ENCODE measurements around the gene GAL3ST2.
A peak's percentile ranks its signal among the peaks of the same experiment; 100 is the strongest.
"Not testable (repeated sequence)": the region's sequence is repeated elsewhere in the genome, so short reads cannot be mapped to it uniquely, and the experiment has no call there.

Gene GAL3ST2

DNA sequence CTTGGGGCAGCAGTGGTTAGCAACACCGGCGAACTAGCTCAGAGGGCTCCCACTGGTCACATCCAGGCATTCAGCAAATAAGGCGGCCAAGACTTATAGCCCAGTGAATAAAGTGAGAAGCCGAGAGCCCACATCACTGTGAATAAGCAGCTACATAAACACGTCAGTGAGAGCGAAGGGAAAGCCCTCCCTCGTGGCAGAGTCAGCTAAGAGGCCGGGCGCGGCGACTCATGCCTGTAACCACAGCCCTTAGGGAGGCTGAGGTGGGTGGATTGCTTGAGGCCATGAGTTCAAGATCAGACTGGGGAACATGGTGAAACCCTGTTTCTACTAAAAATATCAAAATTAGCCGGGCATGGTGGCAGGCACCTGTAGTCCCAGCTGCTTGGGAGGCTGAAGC is 37.0 kb upstream of the GAL3ST2 start:
- Histone ChIP-seq H3K36me3 (ENCODE audit: low read depth) (peaks cover 7% of the 10 kb centered on the region), H3K27ac (ENCODE audit: poor library complexity, severe bottlenecking) (no peak overlapping the region), H3K4me1 (ENCODE audit: insufficient read depth, poor library complexity, severe bottlenecking) (peaks cover 12% of the 10 kb centered on the region), H3K4me3 (ENCODE audit: severe bottlenecking) (no peak overlapping the region), H3K9me3 (ENCODE audit: severe bottlenecking) (no peaks in the 10 kb centered on the region), H3K27me3 (ENCODE audit: insufficient read depth, poor library complexity, severe bottlenecking) (no peaks in the 10 kb centered on the region)
- TF ChIP-seq, protein P1, sequence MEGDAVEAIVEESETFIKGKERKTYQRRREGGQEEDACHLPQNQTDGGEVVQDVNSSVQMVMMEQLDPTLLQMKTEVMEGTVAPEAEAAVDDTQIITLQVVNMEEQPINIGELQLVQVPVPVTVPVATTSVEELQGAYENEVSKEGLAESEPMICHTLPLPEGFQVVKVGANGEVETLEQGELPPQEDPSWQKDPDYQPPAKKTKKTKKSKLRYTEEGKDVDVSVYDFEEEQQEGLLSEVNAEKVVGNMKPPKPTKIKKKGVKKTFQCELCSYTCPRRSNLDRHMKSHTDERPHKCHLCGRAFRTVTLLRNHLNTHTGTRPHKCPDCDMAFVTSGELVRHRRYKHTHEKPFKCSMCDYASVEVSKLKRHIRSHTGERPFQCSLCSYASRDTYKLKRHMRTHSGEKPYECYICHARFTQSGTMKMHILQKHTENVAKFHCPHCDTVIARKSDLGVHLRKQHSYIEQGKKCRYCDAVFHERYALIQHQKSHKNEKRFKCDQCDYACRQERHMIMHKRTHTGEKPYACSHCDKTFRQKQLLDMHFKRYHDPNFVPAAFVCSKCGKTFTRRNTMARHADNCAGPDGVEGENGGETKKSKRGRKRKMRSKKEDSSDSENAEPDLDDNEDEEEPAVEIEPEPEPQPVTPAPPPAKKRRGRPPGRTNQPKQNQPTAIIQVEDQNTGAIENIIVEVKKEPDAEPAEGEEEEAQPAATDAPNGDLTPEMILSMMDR (IDR thresholded peaks at IDR 0.05; ENCODE audit: poor library complexity, severe bottlenecking): no peak
- ATAC-seq (ENCODE audit: low read depth) (no peak), DNase-seq (ENCODE audit: low spot score) (no peak)

DNA sequence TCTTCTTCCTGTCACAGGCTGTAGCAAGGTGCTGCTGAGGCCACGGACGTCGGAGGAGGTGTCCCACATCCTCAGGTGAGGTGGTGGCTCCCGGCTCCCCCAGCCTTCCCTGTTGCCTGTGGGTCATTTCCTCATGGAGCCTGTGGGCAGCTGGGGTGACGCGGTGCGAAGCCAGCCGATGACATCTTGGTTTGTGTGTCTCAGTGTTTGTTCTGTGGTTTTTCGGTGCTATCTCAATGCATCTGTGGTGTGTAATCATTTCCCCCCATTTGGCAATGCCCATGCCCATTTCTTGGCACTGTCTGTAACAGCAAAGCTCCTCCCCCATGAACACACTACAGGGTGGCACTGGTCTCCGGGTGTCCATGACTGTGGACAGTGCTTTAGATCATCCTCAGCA is 35.6 kb upstream of the GAL3ST2 start:
- Histone ChIP-seq H3K4me1 (ENCODE audit: insufficient read depth, poor library complexity, severe bottlenecking) (peaks cover 12% of the 10 kb centered on the region), H3K27ac (ENCODE audit: poor library complexity, severe bottlenecking) (no peak overlapping the region), H3K36me3 (ENCODE audit: low read depth) (peaks cover 15% of the 10 kb centered on the region), H3K4me3 (ENCODE audit: severe bottlenecking) (no peak overlapping the region), H3K9me3 (ENCODE audit: severe bottlenecking) (no peaks in the 10 kb centered on the region), H3K27me3 (ENCODE audit: insufficient read depth, poor library complexity, severe bottlenecking) (no peaks in the 10 kb centered on the region)
- no peak for DNase-seq (ENCODE audit: low spot score)
- peak; percentile 57 for ATAC-seq (ENCODE audit: low read depth)
- TF ChIP-seq, protein P1 (IDR thresholded peaks at IDR 0.05; ENCODE audit: poor library complexity, severe bottlenecking): no peak

DNA sequence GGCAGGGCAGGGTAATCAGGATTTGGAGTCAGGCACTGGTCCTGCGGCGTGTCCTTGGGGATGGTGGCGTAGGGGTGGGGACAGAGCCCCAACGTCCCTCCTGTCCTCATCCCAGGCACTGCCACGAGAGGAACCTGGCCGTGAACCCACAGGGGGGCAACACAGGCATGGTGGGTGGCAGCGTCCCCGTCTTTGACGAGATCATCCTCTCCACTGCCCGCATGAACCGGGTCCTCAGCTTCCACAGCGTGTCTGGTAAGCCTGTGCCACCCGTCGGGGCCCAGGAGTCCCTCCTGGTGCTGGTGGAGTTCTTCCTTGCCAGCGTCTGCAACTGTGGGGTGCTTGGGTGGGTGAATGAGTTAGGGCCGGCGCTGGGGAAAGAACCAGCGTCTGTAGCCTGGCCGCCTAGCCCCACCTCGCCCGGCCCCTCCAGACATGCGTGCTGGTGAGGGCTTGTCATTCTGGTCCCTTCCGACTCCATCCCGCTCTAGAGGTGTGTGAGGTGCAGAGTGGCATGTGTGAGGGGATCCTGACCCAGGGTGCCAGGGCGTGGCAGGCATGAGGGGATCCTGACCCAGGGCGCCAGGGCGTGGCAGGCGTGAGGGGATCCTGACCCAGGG is 34.2 kb upstream of the GAL3ST2 start:
- no peak for DNase-seq (ENCODE audit: low spot score)
- H3K4me3 ChIP-seq (ENCODE audit: severe bottlenecking): no peak overlapping the region
- ATAC-seq (ENCODE audit: low read depth): no peak
- no peaks in the 10 kb centered on the region for H3K27me3 ChIP-seq (ENCODE audit: insufficient read depth, poor library complexity, severe bottlenecking)
- H3K4me1 ChIP-seq (ENCODE audit: insufficient read depth, poor library complexity, severe bottlenecking): peaks cover 4% of the 10 kb centered on the region
- TF ChIP-seq, protein P1 (IDR thresholded peaks at IDR 0.05; ENCODE audit: poor library complexity, severe bottlenecking): no peak
- peaks cover 18% of the 10 kb centered on the region for H3K36me3 ChIP-seq (ENCODE audit: low read depth)
- H3K27ac ChIP-seq (ENCODE audit: poor library complexity, severe bottlenecking): no peak overlapping the region
- H3K9me3 ChIP-seq (ENCODE audit: severe bottlenecking): no peaks in the 10 kb centered on the region

DNA sequence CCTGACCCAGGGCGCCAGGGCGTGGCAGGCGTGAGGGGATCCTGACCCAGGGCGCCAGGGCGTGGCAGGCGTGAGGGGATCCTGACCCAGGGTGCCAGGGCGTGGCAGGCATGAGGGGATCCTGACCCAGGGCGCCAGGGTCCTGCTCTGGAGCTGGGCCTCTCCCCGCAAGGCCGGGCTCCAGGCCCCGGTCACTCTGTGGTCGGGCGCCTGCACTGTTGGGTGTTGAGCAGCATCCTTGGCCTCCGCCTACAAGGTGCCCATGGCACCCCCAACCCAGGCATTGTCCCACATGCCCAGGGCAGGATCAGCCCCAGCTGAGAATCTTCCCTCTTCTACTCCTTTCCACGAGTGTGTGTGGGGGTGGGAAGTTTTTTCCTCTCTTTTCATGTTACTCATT is 33.6 kb upstream of the GAL3ST2 start:
- H3K4me3 ChIP-seq (ENCODE audit: severe bottlenecking); H3K4me1 ChIP-seq (ENCODE audit: insufficient read depth, poor library complexity, severe bottlenecking); H3K9me3 ChIP-seq (ENCODE audit: severe bottlenecking); ATAC-seq (ENCODE audit: low read depth); H3K27me3 ChIP-seq (ENCODE audit: insufficient read depth, poor library complexity, severe bottlenecking); H3K27ac ChIP-seq (ENCODE audit: poor library complexity, severe bottlenecking); DNase-seq (ENCODE audit: low spot score): not testable (repeated sequence)
- peaks cover 18% of the 10 kb centered on the region for H3K36me3 ChIP-seq (ENCODE audit: low read depth)

DNA sequence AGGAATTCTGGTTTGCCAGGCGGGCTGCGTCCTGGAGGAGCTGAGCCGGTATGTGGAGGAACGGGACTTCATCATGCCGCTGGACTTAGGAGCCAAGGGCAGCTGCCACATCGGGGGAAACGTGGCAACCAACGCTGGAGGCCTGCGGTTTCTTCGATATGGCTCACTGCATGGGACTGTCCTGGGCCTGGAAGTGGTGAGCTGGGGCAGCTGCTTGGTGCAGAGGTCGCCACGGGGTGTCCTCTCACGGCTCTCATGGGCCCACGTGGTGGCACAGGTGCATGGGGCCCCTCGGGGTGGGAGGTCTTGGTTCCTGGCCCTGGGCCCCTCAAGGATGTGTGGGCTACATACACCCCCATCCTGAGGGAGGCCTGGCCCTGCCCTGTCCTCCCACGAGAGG is 33.0 kb upstream of the GAL3ST2 start:
- no peaks in the 10 kb centered on the region for H3K4me1 ChIP-seq (ENCODE audit: insufficient read depth, poor library complexity, severe bottlenecking)
- no peaks in the 10 kb centered on the region for H3K9me3 ChIP-seq (ENCODE audit: severe bottlenecking)
- no peaks in the 10 kb centered on the region for H3K27me3 ChIP-seq (ENCODE audit: insufficient read depth, poor library complexity, severe bottlenecking)
- TF ChIP-seq, protein P1 (IDR thresholded peaks at IDR 0.05; ENCODE audit: poor library complexity, severe bottlenecking): no peak
- H3K4me3 ChIP-seq (ENCODE audit: severe bottlenecking): no peak overlapping the region
- ATAC-seq (ENCODE audit: low read depth): no peak
- peaks cover 18% of the 10 kb centered on the region for H3K36me3 ChIP-seq (ENCODE audit: low read depth)
- DNase-seq (ENCODE audit: low spot score): no peak
- H3K27ac ChIP-seq (ENCODE audit: poor library complexity, severe bottlenecking): no peak overlapping the region
